CD4-positive, alpha-beta T cell treated with Interleukin-15 for 4 hours (primary cell): ENCODE results near the gene ITSN1.
"Not testable (repeated sequence)": the region's sequence is repeated elsewhere in the genome, so short reads cannot be mapped to it uniquely, and the experiment has no call there.

Experiments
- DNase-seq: peaks from one replicate; pipeline ENCODE4 v3.0.0-alpha.2; 2020; ENCODE audit warnings: low spot score

Gene ITSN1

DNA sequence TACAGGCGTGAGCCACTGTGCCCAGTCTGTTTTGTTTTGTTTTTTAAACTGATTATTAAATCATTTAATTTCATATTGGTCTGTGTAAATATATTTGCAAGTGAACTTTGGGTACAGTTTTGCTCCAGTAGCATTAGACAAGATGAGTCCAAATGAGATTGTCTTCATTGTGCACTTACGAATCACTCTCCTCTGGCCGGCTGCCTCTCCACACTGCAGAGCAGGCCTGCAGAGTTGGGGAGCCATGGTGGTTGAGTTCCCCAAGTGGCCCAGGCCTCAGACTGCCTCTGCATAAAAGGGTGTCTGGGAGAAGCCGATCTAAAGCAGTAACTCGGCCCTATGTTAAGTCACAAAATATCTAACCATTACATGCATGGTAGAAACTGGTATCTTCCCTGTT is 198.5 kb downstream of the ITSN1 start:
- no peak for DNase-seq

DNA sequence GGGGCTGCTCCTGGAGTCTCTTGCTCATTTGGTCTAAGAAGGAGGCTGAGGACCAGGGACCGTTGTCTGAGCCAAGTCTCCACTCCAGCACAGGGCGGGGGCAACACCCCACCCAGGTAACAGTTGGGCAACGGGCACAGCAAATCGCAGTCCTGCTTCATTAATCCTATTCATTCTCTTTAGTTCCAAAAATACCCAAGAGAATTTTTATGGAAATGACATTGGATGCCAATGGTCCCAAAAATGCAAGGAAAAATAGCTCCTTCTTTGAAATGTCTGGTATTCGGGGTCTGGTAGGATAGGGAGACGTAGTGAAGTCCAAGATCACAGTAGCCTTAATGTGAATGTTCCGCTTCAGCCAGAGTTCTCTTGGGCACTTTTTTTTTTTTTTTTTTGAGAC is 199.3 kb downstream of the ITSN1 start:
- DNase-seq, result no peak

DNA sequence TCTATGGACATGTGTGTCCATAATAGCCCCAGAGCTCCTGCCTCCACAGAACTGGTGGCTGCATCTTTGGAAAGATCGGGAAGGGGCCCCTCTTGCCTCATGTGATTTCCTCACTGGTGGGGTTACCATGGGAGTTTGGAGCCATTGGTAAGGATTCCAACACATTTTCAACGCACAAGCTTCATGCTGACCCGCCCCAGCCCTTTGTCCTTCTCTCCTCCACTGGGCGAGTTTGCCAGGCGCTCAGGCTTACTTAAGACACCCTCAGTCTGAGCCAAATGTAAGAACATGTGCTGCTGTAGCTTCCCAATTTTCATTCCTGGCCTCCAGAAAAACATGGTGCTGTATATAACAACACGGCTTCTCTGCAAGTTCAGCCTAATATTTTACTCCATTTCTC is 200.9 kb downstream of the ITSN1 start:
- no peak for DNase-seq

DNA sequence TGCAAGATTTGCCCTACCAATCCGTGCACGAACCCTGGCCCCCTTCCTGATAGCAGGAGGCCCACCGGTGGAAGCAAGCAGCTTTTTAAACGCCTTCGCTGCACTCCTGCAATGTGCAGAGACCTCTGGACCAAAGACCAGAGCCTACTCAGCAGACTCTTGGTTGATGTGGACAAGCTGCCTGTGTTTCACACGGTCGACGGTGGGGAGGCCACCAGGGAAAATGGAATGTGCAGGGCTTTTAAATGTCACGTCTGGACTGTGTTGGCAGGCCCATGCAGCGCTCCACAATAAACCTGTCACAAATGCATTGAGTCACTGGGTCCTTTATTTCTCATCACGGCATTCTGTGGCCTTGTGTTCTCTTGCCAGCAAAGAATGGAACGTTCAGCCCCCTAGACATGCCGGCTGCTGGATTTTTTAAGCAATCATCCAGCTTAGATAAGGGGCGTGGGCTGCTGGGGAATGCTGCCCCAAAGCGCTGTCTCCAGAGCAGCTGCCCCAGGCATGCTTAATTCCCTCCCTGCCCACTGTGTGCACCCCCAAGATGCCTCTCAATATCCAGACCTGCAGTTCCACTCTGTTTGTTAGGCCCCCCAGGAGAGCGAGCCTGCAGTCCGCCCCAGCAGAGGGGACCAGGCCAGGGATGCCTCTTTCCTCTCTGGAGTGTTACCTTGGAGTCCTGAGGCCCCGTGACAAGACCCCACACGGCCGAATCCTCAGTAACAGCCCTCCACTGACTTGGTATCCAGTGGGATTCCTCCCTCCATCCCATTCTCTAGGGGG is 202.0 kb downstream of the ITSN1 start:
- DNase-seq, result no peak

DNA sequence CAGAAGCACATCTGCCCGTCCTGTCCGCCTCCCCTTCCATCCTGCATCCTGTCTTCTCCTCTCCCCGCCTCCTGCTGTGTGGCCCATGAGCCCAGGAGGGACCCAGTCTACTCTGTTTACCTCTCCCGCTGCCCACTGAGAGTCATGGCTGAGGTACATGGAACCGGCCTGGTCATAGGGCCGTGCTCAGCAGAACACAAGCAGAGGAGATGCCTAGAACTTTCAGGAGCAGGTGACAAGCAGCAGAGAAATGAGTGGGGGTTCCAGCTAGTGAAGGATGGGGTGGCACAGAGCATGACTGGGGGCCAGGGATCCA is 202.5 kb downstream of the ITSN1 start:
- DNase-seq, result no peak

DNA sequence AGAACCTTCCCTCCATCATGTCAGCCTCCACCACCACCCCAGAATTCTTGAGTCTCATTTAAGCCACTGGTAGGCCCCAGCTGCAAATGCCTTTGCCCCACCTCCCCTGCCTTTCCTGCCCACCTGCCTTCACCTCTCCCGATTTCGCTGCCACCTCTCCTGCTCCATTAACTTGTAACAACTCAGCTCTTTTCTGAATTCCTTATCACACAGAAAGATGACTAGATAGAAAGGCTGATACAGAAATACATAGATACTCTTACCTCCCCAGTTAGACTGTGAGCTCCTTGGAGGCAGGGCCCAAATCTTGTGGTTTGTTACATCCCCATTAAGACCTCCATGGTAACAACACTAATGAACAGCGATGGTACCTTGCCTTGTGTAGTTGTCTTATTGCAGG is 203.8 kb downstream of the ITSN1 start:
- DNase-seq, result no peak

DNA sequence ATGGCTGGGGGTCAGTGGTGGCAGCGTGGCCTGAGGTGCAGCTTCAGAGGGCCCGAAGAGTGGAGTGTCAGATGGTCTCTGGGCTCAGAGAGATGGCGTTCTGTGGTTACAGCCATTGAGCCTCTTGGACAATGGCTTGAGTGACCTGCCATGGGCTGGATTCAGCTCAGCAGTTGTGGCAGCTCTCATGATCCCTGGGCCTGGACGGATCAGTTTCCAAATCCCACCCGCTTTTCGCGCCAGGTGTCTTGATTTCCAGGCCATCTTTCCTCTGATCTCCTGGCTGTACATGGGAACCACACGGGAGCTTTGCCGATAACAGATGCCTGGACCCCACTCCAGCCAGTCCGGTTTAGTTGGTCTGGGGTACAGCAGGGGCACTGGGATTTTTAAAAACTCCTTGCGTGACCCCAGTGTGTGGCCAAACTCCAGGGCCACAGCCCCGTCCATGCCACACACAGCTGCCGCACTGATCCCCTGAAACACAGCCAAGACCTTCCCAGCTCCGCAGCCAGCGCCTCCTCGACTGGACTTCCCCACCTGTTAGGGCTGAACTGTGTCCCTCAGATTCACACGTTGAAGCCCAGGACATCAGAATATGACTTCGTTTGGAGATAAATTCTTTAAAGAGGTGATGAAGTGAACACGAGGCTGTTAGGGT is 205.4 kb downstream of the ITSN1 start:
- DNase-seq, result no peak

DNA sequence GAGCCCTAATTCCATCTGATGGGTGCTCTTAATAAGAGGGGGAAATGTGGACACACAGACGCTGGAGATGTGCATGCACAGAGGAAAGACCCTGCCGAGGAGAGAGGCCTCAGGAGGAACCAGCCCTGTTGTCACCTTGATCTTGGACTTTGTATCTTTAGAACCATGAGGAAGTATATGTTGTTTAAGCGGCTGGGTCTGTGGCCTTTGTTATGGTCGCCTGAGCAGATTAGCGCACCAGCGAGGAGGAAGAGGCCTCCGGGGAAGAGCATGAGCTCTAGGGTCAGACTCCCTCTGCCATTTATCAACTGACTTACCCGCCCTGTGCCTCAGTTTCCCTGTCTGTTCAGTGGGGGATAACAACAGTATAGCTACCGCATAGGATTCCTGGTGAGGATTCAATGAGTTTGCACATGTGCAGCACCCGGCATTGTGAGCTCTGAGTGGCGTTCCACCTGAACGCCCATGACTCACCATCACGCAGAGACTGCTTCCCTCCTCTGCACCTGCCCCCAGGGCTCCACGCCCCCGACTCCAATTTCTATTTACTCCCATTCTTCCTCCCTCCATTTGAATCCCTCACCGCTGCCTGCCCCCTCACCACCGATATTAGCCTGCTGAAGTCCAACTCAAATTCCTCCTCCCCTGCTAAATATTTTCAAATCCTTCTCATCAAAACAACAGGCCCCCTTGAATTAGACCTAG is 206.1 kb downstream of the ITSN1 start:
- no peak for DNase-seq

DNA sequence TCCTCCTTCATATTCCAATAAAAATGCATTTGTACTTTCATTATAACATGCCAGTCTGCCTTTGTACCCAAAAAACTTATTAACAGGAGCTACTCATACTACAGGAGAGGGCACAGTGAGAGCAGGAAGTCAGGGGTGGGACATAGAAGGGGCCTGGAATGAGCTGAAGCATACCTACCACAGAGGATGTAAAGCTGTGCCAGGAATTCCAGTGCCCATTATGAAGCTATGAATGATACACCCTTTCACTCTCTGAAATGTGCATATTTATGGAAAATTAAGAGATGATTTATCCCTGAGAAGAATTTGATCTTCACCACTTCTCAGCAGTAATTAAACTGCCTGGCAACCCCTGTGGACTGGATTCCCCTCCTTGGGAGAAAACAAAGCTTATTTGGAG is 207.5 kb downstream of the ITSN1 start:
- DNase-seq, result no peak

DNA sequence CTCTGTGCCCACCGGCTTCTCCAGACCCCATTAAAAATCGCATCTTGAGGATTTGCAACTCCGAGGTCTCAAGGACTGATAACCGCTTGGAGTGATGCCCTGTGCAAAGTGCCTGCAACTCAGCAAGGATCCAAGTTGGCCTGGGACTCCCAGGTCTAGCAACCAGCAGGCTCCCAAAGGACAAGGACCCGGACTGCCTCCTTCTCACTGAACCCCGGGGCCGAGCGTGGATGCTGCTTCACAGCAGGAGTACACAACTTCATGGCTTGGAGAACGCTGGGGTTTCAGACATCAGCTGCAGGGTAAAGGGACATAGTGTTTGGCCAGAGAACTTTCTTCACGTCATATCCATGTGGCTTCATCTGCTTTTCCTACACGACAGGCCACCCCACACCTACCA is 208.1 kb downstream of the ITSN1 start:
- DNase-seq, result no peak

DNA sequence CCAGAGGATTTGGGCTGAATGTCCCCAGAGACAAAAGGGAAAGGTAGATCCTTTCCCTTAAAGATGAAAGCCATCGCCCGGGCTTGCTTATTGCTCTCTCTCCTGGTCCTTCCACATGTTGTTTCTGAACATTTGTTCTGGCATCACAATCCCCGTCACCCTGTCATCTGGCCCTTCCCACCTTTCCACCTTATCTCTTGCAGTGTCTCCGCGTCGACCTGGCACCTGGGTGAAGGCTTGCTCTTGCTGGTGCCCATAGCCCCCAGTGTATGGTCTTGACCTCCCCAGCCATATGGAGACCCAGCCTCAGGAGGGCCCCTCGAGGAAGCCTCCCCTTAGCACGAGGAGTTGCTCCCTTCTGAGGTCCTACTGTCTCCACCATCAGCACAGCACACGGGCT is 208.7 kb downstream of the ITSN1 start:
- DNase-seq, result no peak

DNA sequence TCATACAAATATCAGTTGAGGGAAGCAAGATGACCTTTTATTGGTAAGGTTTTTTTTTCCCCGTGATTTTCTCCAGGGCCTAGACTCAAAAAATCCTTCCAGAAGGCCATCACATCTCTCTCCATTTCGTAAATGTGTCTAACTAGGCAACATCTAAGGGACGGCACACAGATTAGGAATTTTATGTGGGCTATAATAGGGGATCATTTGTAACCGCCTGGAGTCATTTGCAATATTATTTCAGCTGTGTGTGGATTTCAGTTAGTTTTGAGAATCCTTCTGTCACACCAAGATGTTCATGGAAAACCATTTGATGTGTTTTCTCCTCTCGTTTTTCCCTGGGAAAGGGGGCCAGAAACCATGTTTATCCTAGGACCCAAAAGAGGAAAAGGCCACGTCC is 210.2 kb downstream of the ITSN1 start:
- DNase-seq, result no peak

DNA sequence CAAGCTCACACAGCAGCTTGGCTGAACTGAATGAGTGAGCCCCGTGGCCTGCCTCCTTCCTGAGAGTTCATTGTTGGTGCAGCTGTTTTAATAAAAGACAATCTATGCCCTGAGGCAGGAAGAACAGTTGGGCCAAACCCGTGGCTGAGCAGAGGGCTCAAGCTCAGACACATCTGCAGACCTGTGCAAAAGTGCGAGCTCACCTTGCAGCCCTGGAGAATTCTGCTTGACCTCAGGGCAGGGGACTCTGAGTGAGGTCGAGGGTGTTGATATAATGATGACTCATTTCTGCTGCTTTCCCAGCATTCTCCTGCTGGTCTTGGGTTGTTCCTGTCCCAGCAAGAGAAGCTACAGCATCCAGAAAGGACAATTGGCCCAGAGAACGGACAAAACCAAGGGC is 212.3 kb downstream of the ITSN1 start:
- no peak for DNase-seq

DNA sequence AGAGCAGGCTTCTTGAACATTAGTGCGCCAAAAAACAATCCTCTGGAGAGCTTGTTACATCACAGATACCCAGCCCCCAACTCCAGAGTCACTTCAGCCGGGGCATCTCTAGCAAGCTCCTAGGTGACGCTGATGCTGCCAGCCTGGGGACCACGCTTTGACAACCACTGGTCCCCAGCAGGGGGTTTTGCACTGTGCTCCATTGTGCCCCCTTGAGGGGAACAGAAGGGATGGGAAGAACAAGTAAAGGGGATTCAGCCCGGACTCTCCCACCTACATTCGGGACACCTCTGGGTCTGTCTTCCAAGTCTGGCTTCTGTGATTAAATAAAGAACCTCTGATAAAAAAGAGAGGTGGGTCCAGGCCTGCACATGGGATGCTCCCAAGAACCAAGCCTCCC is 212.9 kb downstream of the ITSN1 start:
- DNase-seq, result no peak

DNA sequence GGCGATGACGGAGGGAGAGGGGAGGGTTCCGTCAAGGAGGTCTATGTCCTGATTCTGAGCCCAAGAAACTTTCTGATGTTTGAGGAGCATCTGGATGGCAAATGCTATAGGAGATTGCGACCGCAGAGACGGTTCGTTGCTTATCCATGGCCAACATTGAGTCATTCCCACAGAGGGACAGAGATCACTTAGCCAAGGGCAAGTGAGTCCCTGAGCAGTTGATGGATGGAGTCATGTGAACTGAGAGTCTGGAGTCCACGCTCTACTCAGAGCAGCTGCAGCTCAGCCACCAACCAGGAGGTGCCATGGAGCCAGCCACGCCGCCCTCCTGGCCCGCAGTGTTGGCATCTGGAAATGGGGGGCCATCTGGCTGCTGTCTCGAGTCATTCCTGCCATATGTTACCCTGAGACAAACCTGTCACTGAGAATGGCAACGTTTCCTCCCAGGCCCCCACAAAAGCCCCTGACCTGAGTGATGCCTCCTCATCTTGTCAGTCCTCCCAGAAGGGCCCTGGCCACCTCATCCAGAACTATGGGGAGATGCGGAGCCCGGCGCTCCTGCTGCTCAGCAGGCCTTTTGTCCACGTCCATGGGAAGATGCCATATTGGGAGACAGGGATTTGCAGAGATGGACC is 214.7 kb downstream of the ITSN1 start:
- no peak for DNase-seq

DNA sequence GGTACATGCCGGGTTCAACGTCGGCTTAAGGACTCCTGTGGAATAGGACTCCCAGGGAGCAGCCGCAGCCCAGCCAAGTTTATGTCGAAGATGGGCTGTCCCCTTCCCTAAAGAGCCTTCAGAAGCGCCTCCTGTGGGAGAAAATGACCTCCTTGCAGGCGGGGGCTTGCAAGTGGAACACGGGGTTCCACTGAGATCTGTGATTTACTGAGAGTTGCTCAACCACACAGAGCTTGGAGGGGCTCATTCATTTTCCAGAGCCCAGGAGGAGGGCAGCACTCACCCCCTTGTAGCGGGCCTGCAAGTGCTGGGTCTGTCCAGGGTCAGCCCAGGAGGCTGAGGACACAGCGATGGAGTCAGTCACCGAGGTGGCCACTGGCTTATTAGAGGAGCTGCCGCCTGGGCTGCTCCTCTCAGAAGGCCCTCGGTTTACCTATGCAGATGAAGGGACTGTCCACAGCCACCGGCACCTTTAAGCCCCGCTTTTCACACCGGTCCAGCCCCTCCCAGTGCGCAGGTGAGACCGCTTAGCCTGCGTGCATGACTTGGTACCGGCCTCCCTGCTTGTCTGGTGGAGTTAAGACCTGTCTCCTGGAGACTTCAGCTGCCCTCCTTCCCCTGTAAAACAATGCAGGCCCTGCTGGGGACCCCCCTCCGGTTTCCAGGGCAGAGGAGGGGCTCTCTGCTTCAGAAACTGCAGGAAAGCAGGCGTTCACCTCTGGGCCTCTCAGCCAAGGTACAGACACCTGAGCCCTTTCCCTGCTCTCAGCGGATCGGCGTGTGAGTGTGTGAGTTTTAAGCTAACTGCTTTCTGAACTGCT is 215.8 kb downstream of the ITSN1 start:
- no peak for DNase-seq

DNA sequence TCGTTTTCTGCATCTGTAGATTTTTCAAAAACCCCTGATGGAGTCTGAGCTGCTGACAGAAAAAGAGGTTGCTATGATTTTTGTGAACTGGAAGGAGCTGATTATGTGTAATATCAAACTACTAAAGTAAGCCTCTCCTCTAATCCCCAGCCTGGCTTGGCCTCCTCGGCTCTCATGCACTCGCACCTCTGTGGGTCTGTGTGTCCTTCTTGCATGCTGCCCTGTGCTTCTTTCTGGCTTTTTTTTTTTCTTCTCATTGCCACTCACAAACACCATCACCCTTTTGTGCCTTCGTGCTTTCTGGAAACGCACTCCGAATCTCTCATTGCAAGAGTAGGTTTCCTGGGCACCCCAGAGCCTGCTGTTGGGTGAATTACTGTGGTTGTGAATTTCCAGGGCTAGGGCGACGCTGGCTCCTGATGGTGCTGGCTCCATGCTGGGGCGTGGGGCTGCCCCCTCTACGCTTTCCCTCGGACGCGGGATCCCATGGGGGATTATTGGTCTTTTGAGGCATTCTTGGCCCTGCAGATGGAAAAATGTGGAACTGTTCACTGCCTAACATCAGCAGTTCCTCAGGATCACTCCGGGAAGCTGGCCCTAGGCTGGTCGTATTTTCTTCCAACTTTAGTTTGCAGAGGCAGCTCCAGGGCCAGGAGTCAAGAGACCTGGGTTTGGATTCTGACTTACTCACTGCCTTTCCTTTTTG is 216.5 kb downstream of the ITSN1 start:
- DNase-seq, result no peak

DNA sequence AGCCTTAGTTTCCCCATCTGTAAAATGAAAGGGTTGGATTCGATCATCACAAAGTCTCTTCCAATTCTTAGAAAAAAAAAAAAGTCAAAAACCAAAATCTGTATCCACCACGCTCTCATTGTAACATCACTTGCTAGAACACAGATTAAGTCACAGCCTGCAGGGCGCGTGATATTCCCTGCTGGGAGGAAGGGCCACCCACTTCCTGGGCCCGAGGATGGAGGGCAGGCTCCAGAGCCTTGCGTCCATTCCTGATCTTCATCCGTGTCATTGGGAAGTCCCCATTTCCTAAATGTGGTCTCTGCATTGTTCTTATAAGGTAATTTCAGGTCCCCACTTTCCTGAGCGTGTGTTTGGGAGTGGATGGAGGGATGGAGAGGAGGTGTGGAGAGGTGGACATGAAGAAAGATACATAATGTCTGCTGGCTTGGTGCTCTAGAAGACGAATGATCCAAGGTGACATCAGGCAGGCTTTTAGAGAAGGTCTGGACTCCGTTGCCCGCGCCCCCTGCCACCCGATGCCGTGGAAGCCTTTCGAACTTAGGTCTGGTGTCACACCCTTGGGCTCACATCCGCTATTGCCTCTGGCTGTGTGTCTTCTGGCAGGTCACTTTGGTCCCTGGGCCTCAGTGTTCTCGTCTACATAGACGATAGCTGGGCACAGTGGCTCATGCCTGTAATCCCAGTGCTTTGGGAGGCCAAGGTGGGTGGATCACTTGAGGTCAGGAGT is 217.2 kb downstream of the ITSN1 start:
- DNase-seq, result no peak

DNA sequence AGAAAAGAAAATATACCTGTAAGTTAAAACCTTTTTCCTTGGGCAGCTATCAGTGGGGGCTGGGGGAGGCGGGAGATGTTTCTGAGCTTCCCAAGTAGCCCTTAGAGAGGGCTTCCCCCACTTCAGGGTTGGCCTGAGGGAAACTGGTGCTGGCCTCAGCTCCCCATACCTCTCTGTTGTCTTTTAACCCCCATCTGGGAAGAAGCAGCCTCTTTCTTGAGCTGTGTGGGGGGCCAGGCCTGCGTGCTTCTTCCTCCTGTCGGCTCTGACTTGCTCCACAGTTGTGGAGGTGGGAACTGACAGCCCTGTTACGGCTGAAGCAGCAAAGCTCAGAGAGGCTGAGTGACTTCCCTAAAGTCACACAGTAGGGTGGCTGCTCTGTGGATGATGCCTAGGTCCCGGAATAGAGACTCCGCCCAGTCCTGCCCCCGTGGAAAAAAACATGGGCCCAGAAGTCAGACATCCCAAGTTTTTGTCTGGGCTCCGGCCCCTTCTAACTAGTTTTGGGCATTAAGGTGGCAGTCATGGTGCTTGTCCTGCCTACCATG is 218.1 kb downstream of the ITSN1 start:
- DNase-seq, result no peak

DNA sequence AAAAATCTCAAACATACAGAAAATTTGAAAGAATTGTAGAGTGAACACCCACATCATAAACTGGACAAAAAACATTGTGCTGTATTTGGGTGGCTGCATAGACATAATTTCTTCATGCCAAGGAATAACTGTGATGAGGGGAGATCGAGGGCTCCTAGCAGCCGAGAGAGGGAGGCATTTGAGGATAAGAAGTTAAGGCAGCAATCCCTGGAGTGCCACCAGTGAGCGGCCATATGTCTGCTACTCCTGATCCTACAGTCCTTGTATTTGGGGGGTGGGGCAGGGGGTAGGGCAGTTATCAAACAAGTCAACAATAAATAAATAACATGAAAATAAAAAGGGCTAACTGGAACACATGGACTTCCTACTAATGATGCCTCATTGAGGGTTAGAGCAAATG is 218.8 kb downstream of the ITSN1 start:
- no peak for DNase-seq

DNA sequence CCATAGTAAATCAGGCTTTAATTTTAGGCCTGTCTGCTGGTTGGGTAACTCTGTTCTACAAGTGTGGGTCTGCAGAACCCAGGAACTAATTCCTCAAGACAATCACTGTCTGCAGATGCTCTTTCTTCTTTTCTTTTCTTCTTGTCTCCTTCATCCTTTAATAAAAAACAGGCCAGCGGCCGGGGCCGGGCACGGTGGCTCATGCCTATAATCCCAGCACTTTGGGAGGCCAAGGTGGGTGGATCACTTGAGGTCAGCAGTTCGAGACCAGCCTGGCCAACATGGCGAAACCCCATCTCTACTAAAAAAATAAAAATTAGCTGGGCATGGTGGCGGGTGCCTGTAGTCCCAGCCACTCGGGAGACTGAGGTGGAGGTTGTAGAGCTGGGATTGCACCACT is 220.9 kb downstream of the ITSN1 start:
- DNase-seq, result not testable (repeated sequence)
